Measurements from ENCODE around the gene GBP1. TPM values are rescaled to one million over a fixed set of nuclear protein-coding genes. Genes with fewer than 3 reads are reported as not detected.

GBP1 gene
- polyA plus RNA-seq, 1 donor from 2014 or later, result not detected

- H3K9me3 ChIP-seq (ENCODE audit: low read length), result no peaks in the 10 kb centered on the region
- no peak overlapping the region for H3K4me3 ChIP-seq (ENCODE audit: low read length)
- H3K9ac ChIP-seq (ENCODE audit: low read length), result no peak overlapping the region
These were observed 22.5 kb downstream of the GBP1 start for GRCh38 chr1:89042491-89042890.

DNA sequence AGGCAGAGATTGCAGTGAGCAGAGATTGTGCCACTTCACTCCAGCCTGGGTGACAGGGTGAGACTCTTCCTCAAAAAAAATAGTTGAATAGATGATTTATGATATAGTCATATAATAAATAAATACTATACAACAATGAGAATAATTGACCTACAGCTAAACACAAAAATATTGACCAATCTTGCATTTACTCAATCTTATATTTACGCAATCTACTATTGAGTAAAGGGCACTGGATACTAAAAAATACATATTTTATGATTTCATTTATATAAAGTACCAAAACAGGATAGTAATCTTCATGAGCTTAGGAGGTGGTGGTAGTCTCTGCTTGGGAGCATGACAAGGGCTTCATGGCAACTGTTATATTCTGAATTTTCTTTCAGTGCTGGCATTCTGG is 23.3 kb downstream of the GBP1 start:
- Histone ChIP-seq H3K9me3 (ENCODE audit: low read length) (no peaks in the 10 kb centered on the region), H3K79me2 (replicated peaks; ENCODE audit: insufficient read depth, low read length) (no peaks in the 10 kb centered on the region), H3K27me3 (ENCODE audit: insufficient read depth, low read depth, low read length) (no peaks in the 10 kb centered on the region), H2AFZ (ENCODE audit: low read depth, low read length) (no peak overlapping the region), H3F3A (ENCODE audit: insufficient read depth, low read length, poor library complexity, severe bottlenecking) (no peaks in the 10 kb centered on the region), H3K4me3 (ENCODE audit: low read length) (no peak overlapping the region), H3K27ac (ENCODE audit: low read length) (no peak overlapping the region), H3K4me2 (ENCODE audit: low read length) (no peak overlapping the region), H3K9ac (ENCODE audit: low read length) (no peak overlapping the region), H4K20me1 (ENCODE audit: insufficient read depth) (no peaks in the 10 kb centered on the region), H3K36me3 (ENCODE audit: insufficient read depth, low read length) (no peaks in the 10 kb centered on the region), H3K9me2 (ENCODE audit: insufficient read depth, low read length) (no peaks in the 10 kb centered on the region)
- TF ChIP-seq SMC3 (conservative IDR thresholded peaks at IDR 0.05; ENCODE audit: poor library complexity) (no peak), EZH2 (IDR thresholded peaks at IDR 0.05; ENCODE audit: borderline replicate concordance, insufficient read depth, low read length, poor library complexity, severe bottlenecking) (no peak), RAD21 (conservative IDR thresholded peaks at IDR 0.05) (no peak), TAF1 (IDR thresholded peaks at IDR 0.05; ENCODE audit: low read depth) (no peak), POLR2AphosphoS5 (IDR thresholded peaks at IDR 0.05) (no peak), EP300 (conservative IDR thresholded peaks at IDR 0.05; ENCODE audit: poor library complexity, severe bottlenecking) (no peak), MXI1 (conservative IDR thresholded peaks at IDR 0.05; ENCODE audit: poor library complexity, severe bottlenecking) (no peak)
- TF ChIP-seq, protein P1, sequence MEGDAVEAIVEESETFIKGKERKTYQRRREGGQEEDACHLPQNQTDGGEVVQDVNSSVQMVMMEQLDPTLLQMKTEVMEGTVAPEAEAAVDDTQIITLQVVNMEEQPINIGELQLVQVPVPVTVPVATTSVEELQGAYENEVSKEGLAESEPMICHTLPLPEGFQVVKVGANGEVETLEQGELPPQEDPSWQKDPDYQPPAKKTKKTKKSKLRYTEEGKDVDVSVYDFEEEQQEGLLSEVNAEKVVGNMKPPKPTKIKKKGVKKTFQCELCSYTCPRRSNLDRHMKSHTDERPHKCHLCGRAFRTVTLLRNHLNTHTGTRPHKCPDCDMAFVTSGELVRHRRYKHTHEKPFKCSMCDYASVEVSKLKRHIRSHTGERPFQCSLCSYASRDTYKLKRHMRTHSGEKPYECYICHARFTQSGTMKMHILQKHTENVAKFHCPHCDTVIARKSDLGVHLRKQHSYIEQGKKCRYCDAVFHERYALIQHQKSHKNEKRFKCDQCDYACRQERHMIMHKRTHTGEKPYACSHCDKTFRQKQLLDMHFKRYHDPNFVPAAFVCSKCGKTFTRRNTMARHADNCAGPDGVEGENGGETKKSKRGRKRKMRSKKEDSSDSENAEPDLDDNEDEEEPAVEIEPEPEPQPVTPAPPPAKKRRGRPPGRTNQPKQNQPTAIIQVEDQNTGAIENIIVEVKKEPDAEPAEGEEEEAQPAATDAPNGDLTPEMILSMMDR (IDR thresholded peaks at IDR 0.05; ENCODE audit: poor library complexity, severe bottlenecking), result no peak
- TF ChIP-seq, protein P2, sequence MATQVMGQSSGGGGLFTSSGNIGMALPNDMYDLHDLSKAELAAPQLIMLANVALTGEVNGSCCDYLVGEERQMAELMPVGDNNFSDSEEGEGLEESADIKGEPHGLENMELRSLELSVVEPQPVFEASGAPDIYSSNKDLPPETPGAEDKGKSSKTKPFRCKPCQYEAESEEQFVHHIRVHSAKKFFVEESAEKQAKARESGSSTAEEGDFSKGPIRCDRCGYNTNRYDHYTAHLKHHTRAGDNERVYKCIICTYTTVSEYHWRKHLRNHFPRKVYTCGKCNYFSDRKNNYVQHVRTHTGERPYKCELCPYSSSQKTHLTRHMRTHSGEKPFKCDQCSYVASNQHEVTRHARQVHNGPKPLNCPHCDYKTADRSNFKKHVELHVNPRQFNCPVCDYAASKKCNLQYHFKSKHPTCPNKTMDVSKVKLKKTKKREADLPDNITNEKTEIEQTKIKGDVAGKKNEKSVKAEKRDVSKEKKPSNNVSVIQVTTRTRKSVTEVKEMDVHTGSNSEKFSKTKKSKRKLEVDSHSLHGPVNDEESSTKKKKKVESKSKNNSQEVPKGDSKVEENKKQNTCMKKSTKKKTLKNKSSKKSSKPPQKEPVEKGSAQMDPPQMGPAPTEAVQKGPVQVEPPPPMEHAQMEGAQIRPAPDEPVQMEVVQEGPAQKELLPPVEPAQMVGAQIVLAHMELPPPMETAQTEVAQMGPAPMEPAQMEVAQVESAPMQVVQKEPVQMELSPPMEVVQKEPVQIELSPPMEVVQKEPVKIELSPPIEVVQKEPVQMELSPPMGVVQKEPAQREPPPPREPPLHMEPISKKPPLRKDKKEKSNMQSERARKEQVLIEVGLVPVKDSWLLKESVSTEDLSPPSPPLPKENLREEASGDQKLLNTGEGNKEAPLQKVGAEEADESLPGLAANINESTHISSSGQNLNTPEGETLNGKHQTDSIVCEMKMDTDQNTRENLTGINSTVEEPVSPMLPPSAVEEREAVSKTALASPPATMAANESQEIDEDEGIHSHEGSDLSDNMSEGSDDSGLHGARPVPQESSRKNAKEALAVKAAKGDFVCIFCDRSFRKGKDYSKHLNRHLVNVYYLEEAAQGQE (IDR thresholded peaks at IDR 0.05; ENCODE audit: borderline replicate concordance), result no peak

More at GRCh38 chr1:89042491-89042890, 22.5 kb downstream of the GBP1 start:
- Histone ChIP-seq H3F3A (ENCODE audit: insufficient read depth, low read length, poor library complexity, severe bottlenecking) (no peaks in the 10 kb centered on the region), H3K9me2 (ENCODE audit: insufficient read depth, low read length) (no peaks in the 10 kb centered on the region), H3K4me2 (ENCODE audit: low read length) (no peak overlapping the region), H3K27me3 (ENCODE audit: insufficient read depth, low read depth, low read length) (no peaks in the 10 kb centered on the region), H2AFZ (ENCODE audit: low read depth, low read length) (no peak overlapping the region), H3K79me2 (replicated peaks; ENCODE audit: insufficient read depth, low read length) (no peaks in the 10 kb centered on the region), H3K27ac (ENCODE audit: low read length) (no peak overlapping the region), H4K20me1 (ENCODE audit: insufficient read depth) (no peaks in the 10 kb centered on the region), H3K36me3 (ENCODE audit: insufficient read depth, low read length) (no peaks in the 10 kb centered on the region)
- TF ChIP-seq, protein P2 (IDR thresholded peaks at IDR 0.05; ENCODE audit: borderline replicate concordance), result no peak
- TF ChIP-seq EZH2 (IDR thresholded peaks at IDR 0.05; ENCODE audit: borderline replicate concordance, insufficient read depth, low read length, poor library complexity, severe bottlenecking) (no peak), RAD21 (conservative IDR thresholded peaks at IDR 0.05) (no peak), MXI1 (conservative IDR thresholded peaks at IDR 0.05; ENCODE audit: poor library complexity, severe bottlenecking) (no peak), EP300 (conservative IDR thresholded peaks at IDR 0.05; ENCODE audit: poor library complexity, severe bottlenecking) (no peak), SMC3 (conservative IDR thresholded peaks at IDR 0.05; ENCODE audit: poor library complexity) (no peak), POLR2AphosphoS5 (IDR thresholded peaks at IDR 0.05) (no peak), TAF1 (IDR thresholded peaks at IDR 0.05; ENCODE audit: low read depth) (no peak)
- TF ChIP-seq, protein P1 (IDR thresholded peaks at IDR 0.05; ENCODE audit: poor library complexity, severe bottlenecking), result no peak
